Left kidney (tissue), 2 donors: ENCODE results near the gene PASK. TPM values are rescaled to one million over a fixed set of nuclear protein-coding genes. Genes with fewer than 3 reads are reported as not detected.

Source experiments
- DNase-seq: peaks from one replicate; pipeline ENCODE4 v3.0.0-alpha.2; 2013
- polyA plus RNA-seq: library from polyadenylated mRNA; unstranded; fragments of 120-200 nt; gene quantifications from one replicate; pipeline ENCODE4 v1.2.1, GENCODE V29; 2013; ENCODE audit not compliant: insufficient read length

Gene PASK
- polyA plus RNA-seq, 1 donor = 28.8 TPM

GRCh38 chr2:241182126-241182525 is 32.9 kb upstream of the PASK start:
- DNase-seq = no peak

GRCh38 chr2:241180495-241180894 is 31.2 kb upstream of the PASK start:
- no peak for DNase-seq

- DNase-seq = no peak
Observed at GRCh38 chr2:241179899-241180298, 30.6 kb upstream of the PASK start.

GRCh38 chr2:241178961-241179360 is 29.7 kb upstream of the PASK start:
- DNase-seq = no peak

- DNase-seq = no peak
Observed at GRCh38 chr2:241177526-241178334, 28.5 kb upstream of the PASK start.

GRCh38 chr2:241173557-241173956 is 24.3 kb upstream of the PASK start:
- DNase-seq = no peak

- no peak for DNase-seq
Observed at GRCh38 chr2:241168366-241168765, 19.1 kb upstream of the PASK start.

GRCh38 chr2:241163601-241164118 is 14.4 kb upstream of the PASK start:
- DNase-seq = no peak

GRCh38 chr2:241161646-241162281 is 12.5 kb upstream of the PASK start:
- DNase-seq = no peak

- DNase-seq = no peak
Observed at GRCh38 chr2:241160318-241160717, 11.0 kb upstream of the PASK start.

GRCh38 chr2:241159116-241159515 is 9.8 kb upstream of the PASK start:
- DNase-seq = no peak

GRCh38 chr2:241158546-241158900 is 9.3 kb upstream of the PASK start:
- no peak for DNase-seq

GRCh38 chr2:241157841-241158545 is 8.7 kb upstream of the PASK start:
- DNase-seq = no peak

- DNase-seq = no peak
Observed at GRCh38 chr2:241156971-241157441, 7.7 kb upstream of the PASK start.

- DNase-seq = no peak
Observed at GRCh38 chr2:241155936-241156335, 6.7 kb upstream of the PASK start.

- no peak for DNase-seq
Observed at GRCh38 chr2:241154915-241155314, 5.6 kb upstream of the PASK start.

- DNase-seq = no peak
Observed at GRCh38 chr2:241153616-241154015, 4.3 kb upstream of the PASK start.

- DNase-seq = no peak
Observed at GRCh38 chr2:241151934-241152660, 2.8 kb upstream of the PASK start.

- DNase-seq = no peak
Observed at GRCh38 chr2:241150660-241151530, 1.6 kb upstream of the PASK start.

- DNase-seq = peak; percentile 91
Observed at GRCh38 chr2:241149925-241150659, 820 bp upstream of the PASK start, which contains the start of gene PPP1R7. PPP1R7 (plus strand) TSS chr2:241150467; CDS start chr2:241150496, 29 bp downstream.

GRCh38 chr2:241149675-241149924 is 328 bp upstream of the PASK start:
- no peak for DNase-seq
